ENCODE data around the gene FAAP20.

- TF ChIP-seq CTCF (conservative IDR thresholded peaks at IDR 0.05), result no peak
- no peak for TF ChIP-seq EZH2 (IDR thresholded peaks at IDR 0.05; ENCODE audit: low read depth)
Measured at GRCh38 chr1:2146836-2147517, 47.6 kb downstream of the FAAP20 start.

All from PC-9 (cell line).